SU-DHL-6 (cell line): Measurements from ENCODE around the gene CASD1.

Source experiments
- EZH2phosphoT487 ChIP-seq: fragments of 200-600 bp; sonication (generic), shearing (Covaris generic); conservative IDR thresholded peaks from 2 replicates; pipeline ENCODE4 v1.6.1; 2018; ENCODE audit warnings: mild to moderate bottlenecking, antibody characterized with exemption, low read length, moderate library complexity, mixed read lengths
- TF ChIP-seq, protein P1 (sequence below): fragments of 200-600 bp; sonication (generic); IDR thresholded peaks from one replicate; pipeline ENCODE4 v1.5.1; 2017; ENCODE audit warnings: antibody characterized with exemption, mild to moderate bottlenecking, low read length, moderate library complexity; ENCODE audit not compliant: insufficient read depth, poor library complexity, severe bottlenecking

DNA sequence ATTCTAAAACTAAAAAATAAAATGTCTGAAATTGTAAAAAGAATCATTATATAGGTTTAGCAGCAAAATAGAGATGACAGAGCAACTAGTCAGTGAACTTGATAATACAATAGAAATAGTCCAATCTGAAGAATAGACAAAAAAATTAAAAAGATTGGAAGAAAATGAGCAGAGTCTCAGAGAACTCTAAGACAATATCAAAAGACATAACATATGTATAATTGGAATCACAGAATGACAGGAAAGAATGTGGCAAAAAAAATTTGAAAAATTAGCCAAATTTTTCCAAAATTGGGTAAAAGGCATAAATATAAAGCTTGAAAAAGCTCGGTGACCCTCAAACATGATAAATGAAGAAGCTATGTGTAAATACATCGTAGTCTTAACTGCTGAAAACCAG is 38.0 kb upstream of the CASD1 start:
- TF ChIP-seq, protein P1, sequence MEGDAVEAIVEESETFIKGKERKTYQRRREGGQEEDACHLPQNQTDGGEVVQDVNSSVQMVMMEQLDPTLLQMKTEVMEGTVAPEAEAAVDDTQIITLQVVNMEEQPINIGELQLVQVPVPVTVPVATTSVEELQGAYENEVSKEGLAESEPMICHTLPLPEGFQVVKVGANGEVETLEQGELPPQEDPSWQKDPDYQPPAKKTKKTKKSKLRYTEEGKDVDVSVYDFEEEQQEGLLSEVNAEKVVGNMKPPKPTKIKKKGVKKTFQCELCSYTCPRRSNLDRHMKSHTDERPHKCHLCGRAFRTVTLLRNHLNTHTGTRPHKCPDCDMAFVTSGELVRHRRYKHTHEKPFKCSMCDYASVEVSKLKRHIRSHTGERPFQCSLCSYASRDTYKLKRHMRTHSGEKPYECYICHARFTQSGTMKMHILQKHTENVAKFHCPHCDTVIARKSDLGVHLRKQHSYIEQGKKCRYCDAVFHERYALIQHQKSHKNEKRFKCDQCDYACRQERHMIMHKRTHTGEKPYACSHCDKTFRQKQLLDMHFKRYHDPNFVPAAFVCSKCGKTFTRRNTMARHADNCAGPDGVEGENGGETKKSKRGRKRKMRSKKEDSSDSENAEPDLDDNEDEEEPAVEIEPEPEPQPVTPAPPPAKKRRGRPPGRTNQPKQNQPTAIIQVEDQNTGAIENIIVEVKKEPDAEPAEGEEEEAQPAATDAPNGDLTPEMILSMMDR: no peak
- TF ChIP-seq EZH2phosphoT487: no peak
